ENCODE measurements around the gene COL4A2.
"Not testable (repeated sequence)": the region's sequence is repeated elsewhere in the genome, so short reads cannot be mapped to it uniquely, and the experiment has no call there.

COL4A2 gene

GRCh38 chr13:110393761-110394160 lies 86.7 kb downstream of the COL4A2 start:
- H3K27ac ChIP-seq = peak overlapping the region; percentile 100
- in situ Hi-C loops (cut with HindIII; ENCODE audit: low pct_ligation_motif_present, low sequenced_read_pairs) = no loop called here
- peaks cover 14% of the 10 kb centered on the region for H3K36me3 ChIP-seq (replicated peaks)
- H3K27me3 ChIP-seq (replicated peaks) = no peaks in the 10 kb centered on the region
- TF ChIP-seq, protein P1, sequence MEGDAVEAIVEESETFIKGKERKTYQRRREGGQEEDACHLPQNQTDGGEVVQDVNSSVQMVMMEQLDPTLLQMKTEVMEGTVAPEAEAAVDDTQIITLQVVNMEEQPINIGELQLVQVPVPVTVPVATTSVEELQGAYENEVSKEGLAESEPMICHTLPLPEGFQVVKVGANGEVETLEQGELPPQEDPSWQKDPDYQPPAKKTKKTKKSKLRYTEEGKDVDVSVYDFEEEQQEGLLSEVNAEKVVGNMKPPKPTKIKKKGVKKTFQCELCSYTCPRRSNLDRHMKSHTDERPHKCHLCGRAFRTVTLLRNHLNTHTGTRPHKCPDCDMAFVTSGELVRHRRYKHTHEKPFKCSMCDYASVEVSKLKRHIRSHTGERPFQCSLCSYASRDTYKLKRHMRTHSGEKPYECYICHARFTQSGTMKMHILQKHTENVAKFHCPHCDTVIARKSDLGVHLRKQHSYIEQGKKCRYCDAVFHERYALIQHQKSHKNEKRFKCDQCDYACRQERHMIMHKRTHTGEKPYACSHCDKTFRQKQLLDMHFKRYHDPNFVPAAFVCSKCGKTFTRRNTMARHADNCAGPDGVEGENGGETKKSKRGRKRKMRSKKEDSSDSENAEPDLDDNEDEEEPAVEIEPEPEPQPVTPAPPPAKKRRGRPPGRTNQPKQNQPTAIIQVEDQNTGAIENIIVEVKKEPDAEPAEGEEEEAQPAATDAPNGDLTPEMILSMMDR (IDR thresholded peaks at IDR 0.05; ENCODE audit: low read depth, low read length, missing control alignments) = no peak
- DNase-seq = no peak
- no peak overlapping the region for H3K4me3 ChIP-seq (ENCODE audit: low read depth, low read length)

GRCh38 chr13:110394371-110394841 lies 87.3 kb downstream of the COL4A2 start:
- in situ Hi-C loops (cut with HindIII; ENCODE audit: low pct_ligation_motif_present, low sequenced_read_pairs) = no loop called here
- Histone ChIP-seq H3K27ac (peak overlapping the region; percentile 100), H3K4me3 (ENCODE audit: low read depth, low read length) (no peak overlapping the region)

DNA sequence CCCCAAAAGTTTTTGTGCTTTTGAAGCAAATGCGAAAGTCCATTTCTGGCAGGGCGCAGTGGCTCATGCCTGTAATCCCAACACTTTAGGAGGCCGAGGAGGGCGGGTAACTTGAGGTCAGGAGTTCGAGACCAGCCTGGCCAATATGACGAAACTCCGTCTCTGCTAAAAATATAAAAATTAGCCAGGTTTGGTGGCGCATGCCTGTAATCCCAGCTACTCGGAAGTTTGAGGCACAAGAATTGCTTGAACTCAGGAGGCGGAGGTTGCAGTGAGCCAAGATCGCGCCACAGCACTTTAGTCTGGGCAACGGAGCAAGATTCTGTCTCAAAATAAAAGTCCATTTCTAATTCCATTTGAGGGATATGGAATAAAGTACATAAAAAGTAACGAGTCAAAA lies 88.5 kb downstream of the COL4A2 start:
- H3K27me3 ChIP-seq (replicated peaks); H3K36me3 ChIP-seq (replicated peaks); H3K4me3 ChIP-seq (ENCODE audit: low read depth, low read length); DNase-seq; in situ Hi-C loops (cut with HindIII; ENCODE audit: low pct_ligation_motif_present, low sequenced_read_pairs): not testable (repeated sequence)
- peak overlapping the region; percentile 100 for H3K27ac ChIP-seq

More at GRCh38 chr13:110394371-110394841, 87.3 kb downstream of the COL4A2 start:
- H3K36me3 ChIP-seq (replicated peaks) = peaks cover 7% of the 10 kb centered on the region
- H3K27me3 ChIP-seq (replicated peaks) = no peaks in the 10 kb centered on the region
- peak; percentile 88 for DNase-seq
- TF ChIP-seq, protein P1 (IDR thresholded peaks at IDR 0.05; ENCODE audit: low read depth, low read length, missing control alignments) = peak; percentile 11

DNA sequence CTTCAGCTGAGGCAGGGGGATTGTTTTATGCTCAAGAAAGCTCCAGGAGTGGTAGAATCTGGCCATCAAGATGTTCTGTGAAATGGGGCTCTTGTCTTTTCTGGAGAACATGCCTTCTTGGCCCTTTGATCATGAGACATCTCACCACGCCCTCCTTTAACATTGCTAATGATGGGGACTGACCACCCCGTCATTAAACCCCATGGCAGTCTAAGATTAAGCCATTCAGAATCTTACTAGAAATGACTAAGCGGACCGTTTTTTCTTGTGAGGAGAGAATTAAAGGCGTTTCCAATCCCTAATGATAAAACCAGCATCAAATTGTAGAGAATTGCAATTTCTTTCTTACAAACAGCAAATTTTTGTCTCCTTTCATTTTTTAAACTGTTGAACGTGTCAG lies 89.4 kb downstream of the COL4A2 start:
- H3K27ac ChIP-seq = peak overlapping the region; percentile 100
- DNase-seq = no peak
- TF ChIP-seq, protein P1 (IDR thresholded peaks at IDR 0.05; ENCODE audit: low read depth, low read length, missing control alignments) = no peak
- H3K36me3 ChIP-seq (replicated peaks) = no peaks in the 10 kb centered on the region
- in situ Hi-C loops (cut with HindIII; ENCODE audit: low pct_ligation_motif_present, low sequenced_read_pairs) = no loop called here
- no peaks in the 10 kb centered on the region for H3K27me3 ChIP-seq (replicated peaks)
- no peak overlapping the region for H3K4me3 ChIP-seq (ENCODE audit: low read depth, low read length)

- Histone ChIP-seq H3K27ac (peak overlapping the region; percentile 100), H3K36me3 (replicated peaks) (no peaks in the 10 kb centered on the region), H3K4me3 (ENCODE audit: low read depth, low read length) (no peak overlapping the region), H3K27me3 (replicated peaks) (no peaks in the 10 kb centered on the region)
- peak; percentile 100 for DNase-seq
- TF ChIP-seq, protein P1 (IDR thresholded peaks at IDR 0.05; ENCODE audit: low read depth, low read length, missing control alignments) = no peak
- in situ Hi-C loops (cut with HindIII; ENCODE audit: low pct_ligation_motif_present, low sequenced_read_pairs) = no loop called here
These were observed 89.9 kb downstream of the COL4A2 start for GRCh38 chr13:110396913-110397381.

DNA sequence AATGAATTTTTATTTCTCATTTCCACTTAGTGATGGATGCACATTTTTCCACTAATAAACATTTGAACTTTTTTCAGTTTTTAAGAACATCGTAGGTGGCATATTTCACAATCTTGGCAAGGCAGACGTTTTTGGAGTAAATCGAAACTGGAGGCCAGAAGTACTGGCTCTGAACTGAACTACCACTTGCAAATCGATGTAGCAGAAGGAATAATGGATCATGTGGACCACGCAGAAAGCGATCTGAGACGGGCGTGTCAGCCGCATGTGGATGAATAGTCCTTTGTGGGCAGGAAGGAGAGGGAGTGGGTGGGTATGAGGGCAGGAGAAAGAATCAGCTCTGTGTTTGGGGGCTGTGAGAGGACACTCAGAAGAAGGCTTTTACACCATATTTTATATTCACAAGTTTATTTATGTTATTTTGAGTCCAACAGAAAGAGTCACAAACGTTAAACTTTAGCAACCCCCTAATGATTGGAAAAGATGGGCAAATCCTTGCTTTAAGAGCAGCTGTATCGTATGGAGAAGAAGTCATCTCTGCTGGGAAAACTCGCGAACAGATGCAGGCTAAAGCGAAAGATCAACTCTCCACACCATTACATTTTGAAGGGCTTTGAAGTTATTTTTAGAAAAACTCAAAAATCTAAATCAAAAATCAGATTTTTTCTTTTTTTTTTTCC lies 90.5 kb downstream of the COL4A2 start:
- Histone ChIP-seq H3K27me3 (replicated peaks) (no peaks in the 10 kb centered on the region), H3K4me3 (ENCODE audit: low read depth, low read length) (no peak overlapping the region), H3K27ac (peak overlapping the region; percentile 100), H3K36me3 (replicated peaks) (no peaks in the 10 kb centered on the region)
- in situ Hi-C loops (cut with HindIII; ENCODE audit: low pct_ligation_motif_present, low sequenced_read_pairs) = no loop called here
- TF ChIP-seq, protein P1 (IDR thresholded peaks at IDR 0.05; ENCODE audit: low read depth, low read length, missing control alignments) = no peak
- no peak for DNase-seq
